NB4 (cell line): ENCODE data around the gene BCL2.

Experiments
- CTCF ChIP-seq: IDR thresholded peaks from one replicate; pipeline ENCODE4 v1.5.1; 2012; ENCODE audit warnings: low read depth, low read length
- MAX ChIP-seq: IDR thresholded peaks from 2 replicates; pipeline ENCODE4 v1.6.1; 2011; ENCODE audit warnings: low read depth, low read length
- MYC ChIP-seq: IDR thresholded peaks from 2 replicates; pipeline ENCODE4 v1.6.1; 2011; ENCODE audit warnings: low read depth, low read length
- POLR2A ChIP-seq: IDR thresholded peaks from 2 replicates; pipeline ENCODE4 v1.6.1; 2011; ENCODE audit warnings: mild to moderate bottlenecking; ENCODE audit not compliant: insufficient read length; ENCODE audit errors: extremely low read depth

GRCh38 chr18:63078471-63078870, 241.1 kb downstream of the BCL2 start:
- TF ChIP-seq CTCF (no peak), MYC (no peak), POLR2A (no peak), MAX (no peak)
